T-helper 22 cell (primary cell): ENCODE data around the gene ADCY10.

Source experiments
- DNase-seq: peaks from one replicate; pipeline ENCODE4 v3.0.0-alpha.2; 2020; ENCODE audit warnings: low read depth

The ADCY10 gene

GRCh38 chr1:167927046-167927754, 13.3 kb upstream of the ADCY10 start:
- DNase-seq: no peak

- no peak for DNase-seq
These were observed 12.6 kb upstream of the ADCY10 start for GRCh38 chr1:167926486-167926997.

DNA sequence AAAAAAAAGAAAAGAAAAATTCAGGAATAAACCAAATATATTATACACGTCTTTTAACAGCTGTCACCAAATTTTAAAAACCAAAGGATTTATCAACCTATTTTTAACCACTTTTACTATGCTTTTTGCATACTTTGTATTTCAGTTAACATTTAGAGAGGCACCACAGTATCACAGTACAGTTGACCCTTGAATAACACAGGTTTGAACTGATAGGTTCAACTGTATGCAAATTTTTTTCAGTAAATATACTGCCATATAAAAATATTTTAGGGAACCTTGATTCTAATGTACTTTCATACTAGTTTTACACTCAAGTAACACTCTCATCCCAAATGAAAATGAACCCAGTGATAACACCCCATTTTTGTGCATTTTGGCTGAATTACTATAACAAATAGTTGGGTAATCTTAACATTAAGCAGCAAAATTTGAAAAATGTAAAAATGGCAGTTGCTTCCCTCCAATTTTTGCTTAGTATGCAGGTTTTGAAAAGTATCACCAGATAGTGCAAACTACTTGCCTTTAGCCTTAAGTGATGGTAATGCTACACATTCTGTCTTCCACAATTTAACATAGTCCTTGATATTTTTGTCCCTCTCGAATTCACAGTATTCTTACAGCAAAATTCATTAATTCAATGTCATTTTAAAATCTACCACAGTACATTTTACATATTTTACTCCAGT, 10.8 kb upstream of the ADCY10 start:
- no peak for DNase-seq

DNA sequence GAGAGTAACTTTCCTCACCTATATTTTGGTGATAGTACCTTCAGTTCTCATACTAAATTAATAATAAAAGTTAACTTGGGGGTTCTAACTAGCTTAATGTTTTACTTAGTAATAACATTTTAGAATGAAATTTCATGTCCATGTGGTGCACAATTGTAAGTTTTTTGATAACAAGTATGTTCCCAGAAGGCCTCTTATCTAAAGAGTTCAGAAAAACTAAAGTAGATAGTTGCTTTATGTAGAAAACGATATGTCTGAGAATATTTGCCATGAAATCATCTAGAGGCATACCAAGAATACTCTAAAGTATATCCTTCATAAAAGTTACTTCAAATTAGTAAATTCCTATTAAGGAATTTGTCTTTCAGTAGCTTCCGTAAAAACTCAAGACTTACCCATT, 10.2 kb upstream of the ADCY10 start:
- DNase-seq: no peak

- DNase-seq: no peak
These were observed 9.6 kb upstream of the ADCY10 start for GRCh38 chr1:167923324-167924056.

GRCh38 chr1:167922611-167923074, 8.7 kb upstream of the ADCY10 start:
- no peak for DNase-seq

DNA sequence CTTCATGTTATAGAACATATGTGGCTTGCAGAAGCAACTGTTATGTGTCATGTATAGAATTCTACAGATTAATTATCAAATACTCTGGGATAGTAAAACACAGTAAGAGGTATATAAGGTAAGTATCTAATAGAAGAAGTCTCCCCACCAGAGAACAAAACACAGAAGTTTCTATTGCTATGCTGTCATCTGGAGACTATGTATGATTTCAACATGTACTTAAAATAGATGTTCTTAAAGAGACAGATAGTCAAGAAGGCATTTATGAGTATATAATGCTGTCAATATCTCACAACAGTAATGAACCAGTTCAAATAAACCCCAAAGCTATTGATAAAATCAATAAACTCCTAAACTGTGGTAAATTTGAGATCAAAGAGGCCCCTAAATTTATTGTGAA, 8.1 kb upstream of the ADCY10 start:
- no peak for DNase-seq

DNA sequence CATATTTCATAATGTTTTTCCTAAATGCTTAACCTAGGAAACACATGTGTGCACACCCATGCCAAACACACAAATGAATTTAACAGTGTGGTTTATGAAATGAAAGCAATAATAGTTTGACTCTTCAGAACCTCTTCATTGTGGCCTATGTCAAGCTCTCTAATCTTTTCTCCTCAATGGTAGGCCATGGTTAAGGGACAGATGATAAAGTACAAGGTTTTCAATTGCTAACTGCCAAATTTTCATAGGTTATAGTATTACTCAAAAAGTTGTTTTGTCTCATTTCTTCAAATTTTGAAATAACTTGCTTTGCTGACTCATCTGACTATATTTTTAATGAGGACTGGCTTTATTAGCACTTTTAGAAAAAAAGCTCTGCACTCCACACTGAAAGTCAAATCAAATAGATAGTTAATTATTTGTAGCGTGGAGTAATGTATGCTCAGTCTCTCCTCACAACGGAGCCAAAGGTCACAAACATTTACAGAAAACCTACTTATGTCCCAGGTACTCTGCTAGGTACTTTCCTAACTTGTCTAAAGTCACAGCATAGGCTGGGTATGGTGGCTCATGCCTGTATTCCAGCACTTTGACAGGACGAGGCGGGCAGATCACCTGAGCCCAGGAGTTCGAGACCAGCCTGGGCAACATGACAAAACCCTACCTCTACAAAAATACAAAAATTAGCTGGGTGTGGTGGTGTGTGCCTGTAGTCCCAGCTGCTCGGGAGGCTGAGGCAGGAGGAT, 3.0 kb upstream of the ADCY10 start:
- no peak for DNase-seq

GRCh38 chr1:167915569-167915968, 1.6 kb upstream of the ADCY10 start:
- DNase-seq: no peak

- DNase-seq: no peak
These were observed 1.6 kb downstream of the ADCY10 start for GRCh38 chr1:167912294-167912693.

DNA sequence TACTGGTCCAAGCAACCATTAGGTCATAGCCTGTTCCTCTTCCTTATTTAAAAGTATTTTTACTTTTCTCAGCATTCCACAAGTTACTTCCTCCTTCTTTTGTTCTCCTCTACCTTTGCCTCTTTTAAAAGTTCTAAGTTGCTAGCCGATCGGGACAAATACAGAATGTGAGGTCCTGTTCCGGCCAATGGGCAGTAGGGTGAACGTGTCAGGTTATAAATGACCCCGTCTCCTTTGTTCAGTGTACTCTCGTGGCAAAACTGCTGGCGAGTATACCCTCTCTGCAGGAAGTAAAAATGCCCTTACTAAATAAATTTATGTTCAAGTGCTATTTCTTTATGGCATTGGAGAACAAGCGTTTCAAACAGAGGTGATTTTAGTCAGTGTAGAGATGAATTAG, 2.5 kb downstream of the ADCY10 start:
- no peak for DNase-seq

DNA sequence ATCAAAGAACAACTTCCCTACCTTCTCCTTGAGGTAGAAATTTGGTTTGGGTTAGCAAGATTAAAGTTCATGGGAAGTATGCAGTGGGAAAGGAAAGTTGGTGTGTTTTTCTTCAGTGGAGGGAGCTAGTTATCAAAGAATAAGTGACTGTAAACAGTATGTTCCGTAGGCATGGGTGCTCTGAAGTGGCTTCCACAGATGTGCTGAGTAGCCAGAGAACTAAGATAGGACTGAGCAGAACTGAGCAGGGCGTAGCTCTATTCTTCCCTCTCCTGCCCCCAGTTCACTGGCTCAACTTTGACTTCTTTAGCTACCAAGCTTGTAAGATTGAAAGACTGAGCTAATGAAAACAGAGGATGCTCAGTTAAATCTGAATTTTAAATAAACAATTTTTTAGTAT, 3.4 kb downstream of the ADCY10 start:
- DNase-seq: no peak

- no peak for DNase-seq
These were observed 4.2 kb downstream of the ADCY10 start for GRCh38 chr1:167909691-167910180.

- DNase-seq: no peak
These were observed 8.3 kb downstream of the ADCY10 start for GRCh38 chr1:167905671-167906070.

GRCh38 chr1:167905182-167905581, 8.8 kb downstream of the ADCY10 start:
- no peak for DNase-seq

DNA sequence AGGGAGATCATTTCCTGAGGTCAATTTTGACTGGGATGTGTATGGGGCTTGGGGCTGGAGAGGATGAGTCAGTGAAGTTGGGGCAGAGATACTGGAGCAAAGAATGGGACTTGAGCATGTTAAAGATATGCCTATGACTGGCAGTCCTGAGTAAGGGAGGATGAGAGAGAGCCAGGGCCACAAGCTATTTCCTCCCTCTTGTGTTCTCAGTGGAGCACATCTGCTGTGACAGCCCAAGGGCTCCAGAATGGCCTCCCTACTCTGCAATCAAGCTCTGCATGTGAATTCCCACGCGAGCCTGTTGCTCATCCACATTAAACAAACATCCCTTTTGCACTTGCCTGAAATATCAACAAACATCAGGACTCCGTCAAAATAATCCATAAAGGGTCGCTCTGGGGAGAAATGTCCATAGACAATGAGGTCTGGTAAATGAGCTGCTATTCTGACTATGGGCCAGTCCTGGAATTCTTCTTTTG, 9.2 kb downstream of the ADCY10 start:
- no peak for DNase-seq

GRCh38 chr1:167900907-167901306, 13.0 kb downstream of the ADCY10 start:
- DNase-seq: no peak

- no peak for DNase-seq
These were observed 14.7 kb downstream of the ADCY10 start for GRCh38 chr1:167899253-167899681.

DNA sequence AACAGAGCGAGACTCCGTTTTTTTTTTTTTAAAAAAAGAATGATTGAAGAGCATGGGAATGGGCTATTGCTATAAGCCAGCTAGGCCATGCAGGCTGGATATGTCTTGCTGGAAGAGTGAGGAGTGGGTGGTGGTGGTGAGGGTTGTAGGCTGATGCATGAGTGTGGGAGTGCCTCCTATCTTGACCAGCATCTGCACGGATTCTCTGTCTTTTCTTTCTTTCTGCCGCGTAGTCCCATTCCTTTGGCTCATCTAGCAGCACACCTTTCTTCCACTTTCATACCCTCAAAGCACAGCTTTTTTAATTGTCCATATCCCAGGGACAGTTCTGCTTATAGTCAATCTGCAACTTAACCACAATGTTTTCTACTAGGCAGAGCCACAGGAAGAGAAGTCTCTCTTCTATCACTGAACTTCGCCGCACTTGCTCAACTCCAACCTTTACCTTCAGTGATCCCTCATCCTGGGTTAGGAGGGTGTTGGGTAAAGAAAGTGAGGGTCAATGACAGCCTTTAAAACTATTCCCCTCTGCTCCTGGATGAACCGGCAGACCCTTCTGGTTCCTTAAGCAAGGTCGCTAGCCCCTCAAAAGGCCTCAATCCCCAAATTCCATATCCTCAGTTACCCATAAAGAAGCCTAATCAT, 15.2 kb downstream of the ADCY10 start:
- no peak for DNase-seq

DNA sequence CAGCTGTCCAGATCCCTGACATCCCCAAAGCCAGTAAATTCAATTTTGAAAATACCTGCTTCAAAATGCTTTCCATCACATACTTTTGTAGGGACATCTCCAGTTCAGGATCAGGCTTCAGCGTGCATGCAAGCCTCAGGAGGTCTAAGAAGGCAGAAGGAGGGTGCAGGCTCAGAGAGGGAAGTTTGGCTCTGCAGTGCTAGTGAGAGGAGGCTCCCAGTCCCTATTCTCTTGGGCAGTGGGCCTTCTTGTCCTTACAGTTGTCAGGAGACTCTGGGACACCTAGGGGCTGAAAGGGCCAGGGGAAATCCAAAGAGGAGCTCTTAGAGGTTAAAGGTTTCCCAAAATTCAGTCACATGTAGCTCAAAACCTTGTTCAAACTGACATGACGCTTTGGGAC, 20.1 kb downstream of the ADCY10 start:
- no peak for DNase-seq

GRCh38 chr1:167890400-167890799, 23.5 kb downstream of the ADCY10 start:
- DNase-seq: no peak
